ENCODE results near the gene ATRX.

The ATRX gene

GRCh38 chrX:77635373-77635772 is 150.6 kb downstream of the ATRX start:
- Histone ChIP-seq H3K9me2 (ENCODE audit: low read depth, low read length) (no peaks in the 10 kb centered on the region), H3K4me1 (ENCODE audit: insufficient read depth, low read length, severe bottlenecking) (no peaks in the 10 kb centered on the region), H3K9ac (ENCODE audit: low read length) (no peak overlapping the region), H3K27ac (ENCODE audit: low read depth, low read length, poor library complexity, severe bottlenecking) (no peak overlapping the region), H3K79me2 (ENCODE audit: insufficient read depth, low read length) (no peaks in the 10 kb centered on the region), H3K4me2 (ENCODE audit: low read length) (no peak overlapping the region), H3K4me3 (ENCODE audit: low read depth, low read length, poor library complexity, severe bottlenecking) (no peak overlapping the region), H4K20me1 (ENCODE audit: insufficient read depth, low read length) (no peaks in the 10 kb centered on the region), H2AFZ (ENCODE audit: low read length) (no peak overlapping the region), H3F3A (ENCODE audit: insufficient read depth, low read length) (no peaks in the 10 kb centered on the region), H3K36me3 (ENCODE audit: insufficient read depth, low read length) (peaks cover 71% of the 10 kb centered on the region), H3K9me3 (ENCODE audit: low read length) (no peaks in the 10 kb centered on the region), H3K27me3 (ENCODE audit: insufficient read depth, low read length) (no peaks in the 10 kb centered on the region)
- TF ChIP-seq, protein P1, sequence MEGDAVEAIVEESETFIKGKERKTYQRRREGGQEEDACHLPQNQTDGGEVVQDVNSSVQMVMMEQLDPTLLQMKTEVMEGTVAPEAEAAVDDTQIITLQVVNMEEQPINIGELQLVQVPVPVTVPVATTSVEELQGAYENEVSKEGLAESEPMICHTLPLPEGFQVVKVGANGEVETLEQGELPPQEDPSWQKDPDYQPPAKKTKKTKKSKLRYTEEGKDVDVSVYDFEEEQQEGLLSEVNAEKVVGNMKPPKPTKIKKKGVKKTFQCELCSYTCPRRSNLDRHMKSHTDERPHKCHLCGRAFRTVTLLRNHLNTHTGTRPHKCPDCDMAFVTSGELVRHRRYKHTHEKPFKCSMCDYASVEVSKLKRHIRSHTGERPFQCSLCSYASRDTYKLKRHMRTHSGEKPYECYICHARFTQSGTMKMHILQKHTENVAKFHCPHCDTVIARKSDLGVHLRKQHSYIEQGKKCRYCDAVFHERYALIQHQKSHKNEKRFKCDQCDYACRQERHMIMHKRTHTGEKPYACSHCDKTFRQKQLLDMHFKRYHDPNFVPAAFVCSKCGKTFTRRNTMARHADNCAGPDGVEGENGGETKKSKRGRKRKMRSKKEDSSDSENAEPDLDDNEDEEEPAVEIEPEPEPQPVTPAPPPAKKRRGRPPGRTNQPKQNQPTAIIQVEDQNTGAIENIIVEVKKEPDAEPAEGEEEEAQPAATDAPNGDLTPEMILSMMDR (IDR thresholded peaks at IDR 0.05; ENCODE audit: low read length) = no peak
- TF ChIP-seq EZH2 (IDR thresholded peaks at IDR 0.05; ENCODE audit: borderline replicate concordance, low read length) = no peak

DNA sequence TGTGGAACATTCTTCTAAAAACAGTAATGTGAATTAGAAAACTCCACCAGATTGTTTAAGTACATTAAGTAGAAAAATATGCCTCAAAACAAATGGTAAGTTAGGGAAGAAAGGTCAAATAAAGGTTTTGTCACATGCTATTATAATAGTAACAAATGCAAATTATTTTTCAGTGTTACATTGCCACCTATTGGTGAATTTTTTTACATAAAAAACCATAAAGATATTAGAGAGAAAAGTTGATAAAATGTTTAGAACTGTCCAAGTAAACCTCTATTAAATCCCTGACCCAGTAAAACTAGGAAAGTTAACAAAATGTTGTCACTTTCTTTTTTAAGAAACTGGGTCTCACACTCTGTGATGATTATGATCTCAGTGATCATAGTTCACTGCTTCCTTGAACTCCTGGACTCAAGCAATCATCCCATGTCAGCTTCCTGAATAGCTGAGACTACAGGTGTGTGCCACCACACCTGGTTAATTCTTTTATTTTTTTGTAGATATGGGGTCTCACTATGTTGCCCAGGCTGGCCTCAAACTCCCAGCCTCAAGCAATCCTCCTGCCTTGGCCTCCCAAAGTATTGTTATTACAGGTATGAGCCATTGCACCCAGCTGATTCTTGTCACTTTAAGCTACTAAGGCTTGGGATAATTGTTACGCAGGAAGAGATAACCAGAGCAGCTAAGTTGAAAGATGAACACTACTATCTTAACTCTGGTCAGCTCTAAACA is 157.6 kb downstream of the ATRX start:
- Histone ChIP-seq H3K79me2 (ENCODE audit: insufficient read depth, low read length) (no peaks in the 10 kb centered on the region), H3K4me3 (ENCODE audit: low read depth, low read length, poor library complexity, severe bottlenecking) (no peak overlapping the region), H4K20me1 (ENCODE audit: insufficient read depth, low read length) (no peaks in the 10 kb centered on the region), H3K9ac (ENCODE audit: low read length) (no peak overlapping the region), H3F3A (ENCODE audit: insufficient read depth, low read length) (no peaks in the 10 kb centered on the region), H3K9me2 (ENCODE audit: low read depth, low read length) (no peaks in the 10 kb centered on the region), H2AFZ (ENCODE audit: low read length) (no peak overlapping the region), H3K27me3 (ENCODE audit: insufficient read depth, low read length) (no peaks in the 10 kb centered on the region), H3K27ac (ENCODE audit: low read depth, low read length, poor library complexity, severe bottlenecking) (no peak overlapping the region), H3K9me3 (ENCODE audit: low read length) (no peaks in the 10 kb centered on the region), H3K36me3 (ENCODE audit: insufficient read depth, low read length) (peaks cover 43% of the 10 kb centered on the region), H3K4me2 (ENCODE audit: low read length) (no peak overlapping the region), H3K4me1 (ENCODE audit: insufficient read depth, low read length, severe bottlenecking) (no peaks in the 10 kb centered on the region)
- TF ChIP-seq, protein P1 (IDR thresholded peaks at IDR 0.05; ENCODE audit: low read length) = no peak
- no peak for TF ChIP-seq EZH2 (IDR thresholded peaks at IDR 0.05; ENCODE audit: borderline replicate concordance, low read length)

- TF ChIP-seq, protein P1 (IDR thresholded peaks at IDR 0.05; ENCODE audit: low read length) = no peak
- no peak for TF ChIP-seq EZH2 (IDR thresholded peaks at IDR 0.05; ENCODE audit: borderline replicate concordance, low read length)
- no peaks in the 10 kb centered on the region for H4K20me1 ChIP-seq (ENCODE audit: insufficient read depth, low read length)
- H3K4me2 ChIP-seq (ENCODE audit: low read length) = no peak overlapping the region
- H3K79me2 ChIP-seq (ENCODE audit: insufficient read depth, low read length) = no peaks in the 10 kb centered on the region
- H3K9me3 ChIP-seq (ENCODE audit: low read length) = no peaks in the 10 kb centered on the region
- no peak overlapping the region for H3K4me3 ChIP-seq (ENCODE audit: low read depth, low read length, poor library complexity, severe bottlenecking)
- no peak overlapping the region for H3K9ac ChIP-seq (ENCODE audit: low read length)
- H3K27me3 ChIP-seq (ENCODE audit: insufficient read depth, low read length) = no peaks in the 10 kb centered on the region
- H3K36me3 ChIP-seq (ENCODE audit: insufficient read depth, low read length) = peaks cover 29% of the 10 kb centered on the region
- no peak overlapping the region for H3K27ac ChIP-seq (ENCODE audit: low read depth, low read length, poor library complexity, severe bottlenecking)
- no peaks in the 10 kb centered on the region for H3K4me1 ChIP-seq (ENCODE audit: insufficient read depth, low read length, severe bottlenecking)
- H3K9me2 ChIP-seq (ENCODE audit: low read depth, low read length) = no peaks in the 10 kb centered on the region
- H2AFZ ChIP-seq (ENCODE audit: low read length) = no peak overlapping the region
- H3F3A ChIP-seq (ENCODE audit: insufficient read depth, low read length) = no peaks in the 10 kb centered on the region
These were observed 163.3 kb downstream of the ATRX start for GRCh38 chrX:77622672-77623071.

Data from OCI-LY1 (cell line).